Measurements from ENCODE around the gene MYLK.
"Not testable (repeated sequence)": the region's sequence is repeated elsewhere in the genome, so short reads cannot be mapped to it uniquely, and the experiment has no call there.

DNA sequence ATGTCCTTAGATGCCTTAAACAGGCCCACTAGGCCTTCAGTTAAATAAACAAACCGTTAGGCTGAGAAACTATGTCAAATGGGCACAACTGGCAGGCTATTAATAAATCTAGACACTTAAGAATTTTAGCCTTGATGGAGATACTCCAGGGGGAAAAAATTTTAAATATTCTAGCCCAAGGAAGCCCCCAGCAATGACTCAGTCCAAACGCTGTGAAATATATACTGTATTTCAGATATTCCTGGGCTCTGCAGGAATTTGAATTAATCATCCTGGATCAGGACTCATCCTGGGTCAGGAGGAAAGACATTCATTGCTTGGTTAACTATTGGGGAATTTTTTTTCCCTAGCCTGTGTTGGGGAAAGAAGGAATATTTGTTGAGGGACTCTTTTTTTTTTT, 166.7 kb downstream of the MYLK start:
- TF ChIP-seq, protein P1, sequence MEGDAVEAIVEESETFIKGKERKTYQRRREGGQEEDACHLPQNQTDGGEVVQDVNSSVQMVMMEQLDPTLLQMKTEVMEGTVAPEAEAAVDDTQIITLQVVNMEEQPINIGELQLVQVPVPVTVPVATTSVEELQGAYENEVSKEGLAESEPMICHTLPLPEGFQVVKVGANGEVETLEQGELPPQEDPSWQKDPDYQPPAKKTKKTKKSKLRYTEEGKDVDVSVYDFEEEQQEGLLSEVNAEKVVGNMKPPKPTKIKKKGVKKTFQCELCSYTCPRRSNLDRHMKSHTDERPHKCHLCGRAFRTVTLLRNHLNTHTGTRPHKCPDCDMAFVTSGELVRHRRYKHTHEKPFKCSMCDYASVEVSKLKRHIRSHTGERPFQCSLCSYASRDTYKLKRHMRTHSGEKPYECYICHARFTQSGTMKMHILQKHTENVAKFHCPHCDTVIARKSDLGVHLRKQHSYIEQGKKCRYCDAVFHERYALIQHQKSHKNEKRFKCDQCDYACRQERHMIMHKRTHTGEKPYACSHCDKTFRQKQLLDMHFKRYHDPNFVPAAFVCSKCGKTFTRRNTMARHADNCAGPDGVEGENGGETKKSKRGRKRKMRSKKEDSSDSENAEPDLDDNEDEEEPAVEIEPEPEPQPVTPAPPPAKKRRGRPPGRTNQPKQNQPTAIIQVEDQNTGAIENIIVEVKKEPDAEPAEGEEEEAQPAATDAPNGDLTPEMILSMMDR (IDR thresholded peaks at IDR 0.05; ENCODE audit: low read depth, low read length, missing input control): not testable (repeated sequence)
- not testable (repeated sequence) for TF ChIP-seq REST (IDR thresholded peaks at IDR 0.05); RAD21 (IDR thresholded peaks at IDR 0.05); GABPA (IDR thresholded peaks at IDR 0.05 in 1 of 2, conservative IDR thresholded peaks at IDR 0.05 in 1 of 2)

Data from liver (tissue), 3 donors.